ENCODE data around the gene NMRK1.
A peak's percentile ranks its signal among the peaks of the same experiment; 100 is the strongest.

- peak; percentile 52 to 75 for TF ChIP-seq POLR2AphosphoS5 (IDR thresholded peaks at IDR 0.05)
- TF ChIP-seq CTCF (IDR thresholded peaks at IDR 0.05): no peak
- no peak for TF ChIP-seq POLR2A (IDR thresholded peaks at IDR 0.05)
Measured at GRCh38 chr9:75108571-75108970, 20.6 kb upstream of the NMRK1 start.

Data from upper lobe of left lung (tissue), 4 donors.